Brain microvascular endothelial cell (primary cell): ENCODE data around the gene RPL11.

ENCODE experiments used
- DNase-seq: peaks from one replicate; pipeline ENCODE4 v3.0.0-alpha.2; 2020
- H3K27ac ChIP-seq: fragments of 250-450 bp; sonication (Bioruptor Pico); 2 replicates; pipeline ENCODE4 v1.5.1; 2020; ENCODE audit warnings: mild to moderate bottlenecking, moderate library complexity
- H3K27me3 ChIP-seq: fragments of 250-450 bp; sonication (Bioruptor Pico); replicated peaks from 2 replicates; pipeline ENCODE4 v1.5.1; 2020; ENCODE audit warnings: mild to moderate bottlenecking
- H3K36me3 ChIP-seq: fragments of 250-450 bp; sonication (Bioruptor Pico); replicated peaks from 2 replicates; pipeline ENCODE4 v1.5.1; 2020; ENCODE audit warnings: mild to moderate bottlenecking
- H3K4me3 ChIP-seq: 2 replicates; pipeline ENCODE4 v1.5.1; 2011; ENCODE audit warnings: low read depth, mild to moderate bottlenecking, control low read depth, low read length, moderate library complexity
- in situ Hi-C: cut with HindIII; loops from 2 replicates; pipeline ENCODE4 v1.10.0; 2017; ENCODE audit warnings: low sequenced_read_pairs, low pct_ligation_motif_present
- TF ChIP-seq, protein P1 (sequence below): IDR thresholded peaks from 2 replicates; pipeline ENCODE4 v1.5.1; 2011; ENCODE audit warnings: low read depth, mild to moderate bottlenecking, moderate library complexity, low read length, control low read depth, inconsistent platforms; ENCODE audit errors: missing control alignments

RPL11 gene

DNA sequence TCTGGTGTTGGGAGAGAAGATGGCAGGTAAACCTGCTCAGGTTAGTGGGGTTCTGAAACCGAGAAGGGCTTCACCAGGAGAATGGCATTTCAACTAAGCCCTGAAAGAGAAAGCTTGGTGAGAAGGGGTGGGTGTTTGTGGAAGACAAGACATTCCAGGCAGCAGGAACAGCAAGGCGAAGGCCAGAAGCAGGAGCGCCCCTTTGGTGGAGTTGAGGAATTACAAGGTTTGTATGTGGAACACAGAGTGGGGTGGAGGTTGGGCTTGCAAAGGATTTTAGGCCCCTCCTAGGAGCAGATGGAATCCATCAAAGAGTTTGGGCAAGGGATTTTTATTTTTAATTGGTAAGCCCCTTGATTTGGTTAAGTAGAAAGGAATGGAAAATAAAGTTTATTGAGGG is 26.9 kb downstream of the RPL11 start:
- in situ Hi-C loops, result no loop called here

DNA sequence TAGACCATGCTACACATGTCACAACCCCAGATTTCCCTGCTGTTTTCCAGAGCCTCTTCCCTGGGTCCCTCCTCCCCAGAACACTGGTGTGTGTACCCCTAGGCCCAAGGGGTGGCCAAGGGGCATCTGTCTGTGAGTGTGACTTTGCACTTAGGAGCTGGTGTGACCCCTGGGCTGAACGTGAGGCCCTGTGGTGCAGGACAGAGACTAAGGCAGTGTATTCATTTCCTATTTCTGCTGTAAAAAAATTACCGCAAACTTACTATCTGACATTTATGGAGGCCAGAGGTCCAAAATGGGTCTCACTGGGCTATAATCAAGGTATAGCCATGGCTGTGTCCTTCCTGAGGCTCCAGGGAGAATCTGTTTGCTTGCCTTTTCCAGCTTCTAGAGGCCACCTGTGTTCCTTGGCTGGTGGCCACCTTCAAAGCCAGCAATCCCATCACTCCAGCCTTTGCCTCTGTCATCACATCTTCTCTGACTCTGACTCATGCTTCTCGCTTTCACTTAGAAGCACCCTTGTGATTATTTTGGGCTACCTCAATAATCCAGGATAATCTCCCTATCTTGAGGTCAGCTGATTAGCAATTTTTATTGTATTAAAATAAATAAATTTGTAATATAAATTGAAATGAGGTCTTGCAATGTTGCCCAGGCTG is 27.7 kb downstream of the RPL11 start:
- Histone ChIP-seq H3K27me3 (no peaks in the 10 kb centered on the region), H3K27ac (no peak overlapping the region), H3K36me3 (no peaks in the 10 kb centered on the region), H3K4me3 (no peak overlapping the region)
- TF ChIP-seq, protein P1, sequence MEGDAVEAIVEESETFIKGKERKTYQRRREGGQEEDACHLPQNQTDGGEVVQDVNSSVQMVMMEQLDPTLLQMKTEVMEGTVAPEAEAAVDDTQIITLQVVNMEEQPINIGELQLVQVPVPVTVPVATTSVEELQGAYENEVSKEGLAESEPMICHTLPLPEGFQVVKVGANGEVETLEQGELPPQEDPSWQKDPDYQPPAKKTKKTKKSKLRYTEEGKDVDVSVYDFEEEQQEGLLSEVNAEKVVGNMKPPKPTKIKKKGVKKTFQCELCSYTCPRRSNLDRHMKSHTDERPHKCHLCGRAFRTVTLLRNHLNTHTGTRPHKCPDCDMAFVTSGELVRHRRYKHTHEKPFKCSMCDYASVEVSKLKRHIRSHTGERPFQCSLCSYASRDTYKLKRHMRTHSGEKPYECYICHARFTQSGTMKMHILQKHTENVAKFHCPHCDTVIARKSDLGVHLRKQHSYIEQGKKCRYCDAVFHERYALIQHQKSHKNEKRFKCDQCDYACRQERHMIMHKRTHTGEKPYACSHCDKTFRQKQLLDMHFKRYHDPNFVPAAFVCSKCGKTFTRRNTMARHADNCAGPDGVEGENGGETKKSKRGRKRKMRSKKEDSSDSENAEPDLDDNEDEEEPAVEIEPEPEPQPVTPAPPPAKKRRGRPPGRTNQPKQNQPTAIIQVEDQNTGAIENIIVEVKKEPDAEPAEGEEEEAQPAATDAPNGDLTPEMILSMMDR, result no peak
- peak; percentile 40 for DNase-seq
- in situ Hi-C loops, result no loop called here

More for the DNA sequence above, 26.9 kb downstream of the RPL11 start:
- H3K36me3 ChIP-seq, result no peaks in the 10 kb centered on the region
- no peak overlapping the region for H3K27ac ChIP-seq
- DNase-seq, result peak; percentile 40
- TF ChIP-seq, protein P1, result peak; percentile 78
- no peaks in the 10 kb centered on the region for H3K27me3 ChIP-seq
- no peak overlapping the region for H3K4me3 ChIP-seq

DNA sequence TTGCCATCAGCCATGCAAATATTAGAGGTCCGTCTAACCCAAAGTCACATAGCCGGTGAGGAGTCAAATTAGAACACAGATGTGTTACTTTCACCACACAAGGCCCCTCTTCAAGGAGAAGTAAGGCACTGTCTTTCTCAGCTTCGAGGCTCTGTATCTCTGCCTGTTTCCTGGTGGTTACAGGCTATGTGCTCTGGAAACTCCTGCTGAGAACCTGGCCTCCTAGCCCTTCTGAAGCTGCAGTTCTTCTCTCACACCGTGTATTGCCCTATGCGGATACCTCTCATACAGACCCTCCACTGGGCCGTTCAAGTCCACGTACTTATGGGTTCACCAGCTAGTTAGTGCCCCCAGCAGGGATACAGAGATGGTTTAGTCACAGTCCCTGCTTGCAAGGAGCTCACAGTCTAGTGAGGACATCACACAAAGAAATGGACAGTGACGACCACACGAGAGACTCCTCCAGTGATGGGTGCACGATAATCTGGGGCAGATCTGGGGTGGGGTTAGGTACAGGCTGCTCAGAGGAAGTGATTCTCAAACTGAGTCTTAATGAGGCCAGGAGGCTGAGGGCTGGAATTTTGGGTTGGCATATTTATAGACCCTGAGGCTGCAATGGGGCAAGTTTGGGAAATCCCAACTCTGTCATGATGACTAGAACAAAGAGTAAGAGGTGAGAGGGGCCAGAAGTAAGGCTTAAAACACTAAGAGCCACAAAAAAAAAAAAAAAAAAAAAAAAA is 28.8 kb downstream of the RPL11 start:
- no peak overlapping the region for H3K4me3 ChIP-seq
- no peak for DNase-seq
- H3K27me3 ChIP-seq, result no peaks in the 10 kb centered on the region
- no peaks in the 10 kb centered on the region for H3K36me3 ChIP-seq
- in situ Hi-C loops, result no loop called here
- TF ChIP-seq, protein P1, result no peak
- H3K27ac ChIP-seq, result no peak overlapping the region

DNA sequence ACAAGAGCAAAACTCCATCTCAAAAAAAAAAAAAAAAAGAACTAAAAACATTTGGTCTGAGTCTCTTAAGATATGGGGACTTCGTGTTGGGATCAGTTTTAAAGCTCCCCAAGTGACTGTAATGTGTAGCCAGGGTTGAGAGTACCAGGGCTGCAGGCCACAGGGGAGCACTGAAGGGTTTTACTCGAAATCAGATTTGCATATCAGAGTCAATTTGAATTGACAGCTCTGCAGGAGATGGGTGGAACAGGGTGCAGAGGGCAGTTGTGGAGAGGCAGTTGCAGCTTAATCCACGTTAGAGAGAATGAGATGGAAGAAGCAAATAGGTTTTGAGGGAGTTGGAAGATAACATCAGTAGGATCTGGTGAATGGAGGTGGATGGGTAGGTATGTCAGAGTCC is 31.0 kb downstream of the RPL11 start:
- in situ Hi-C loops, result no loop called here

DNA sequence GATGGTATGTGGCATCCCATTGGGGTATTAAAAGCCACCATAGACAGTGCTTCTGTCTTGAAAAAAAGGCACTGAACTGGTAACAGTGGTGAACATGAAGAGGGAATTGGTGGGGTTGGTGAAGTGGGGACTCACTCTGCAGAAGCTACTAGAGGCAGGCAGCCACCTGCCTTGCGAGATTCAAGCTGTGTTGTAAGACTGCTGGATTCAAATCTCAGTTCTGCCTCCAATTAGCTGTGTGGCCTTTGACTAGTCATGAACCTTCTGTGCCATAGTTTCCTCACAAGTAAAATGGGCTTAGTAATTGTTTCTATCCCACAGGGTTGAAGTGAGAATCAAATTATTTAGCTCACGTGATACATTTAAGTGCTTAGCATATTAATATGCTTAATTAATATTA is 35.1 kb downstream of the RPL11 start:
- no peak overlapping the region for H3K4me3 ChIP-seq
- H3K36me3 ChIP-seq, result no peaks in the 10 kb centered on the region
- no peak for DNase-seq
- in situ Hi-C loops, result no loop called here
- TF ChIP-seq, protein P1, result no peak
- no peaks in the 10 kb centered on the region for H3K27me3 ChIP-seq
- no peak overlapping the region for H3K27ac ChIP-seq

More for the DNA sequence above, 31.0 kb downstream of the RPL11 start:
- TF ChIP-seq, protein P1, result no peak
- DNase-seq, result no peak
- no peak overlapping the region for H3K4me3 ChIP-seq
- H3K27ac ChIP-seq, result no peak overlapping the region
- no peaks in the 10 kb centered on the region for H3K27me3 ChIP-seq
- H3K36me3 ChIP-seq, result no peaks in the 10 kb centered on the region
